Measurements from ENCODE around the gene TXNRD1.
"Not testable (repeated sequence)": the region's sequence is repeated elsewhere in the genome, so short reads cannot be mapped to it uniquely, and the experiment has no call there.

The TXNRD1 gene

DNA sequence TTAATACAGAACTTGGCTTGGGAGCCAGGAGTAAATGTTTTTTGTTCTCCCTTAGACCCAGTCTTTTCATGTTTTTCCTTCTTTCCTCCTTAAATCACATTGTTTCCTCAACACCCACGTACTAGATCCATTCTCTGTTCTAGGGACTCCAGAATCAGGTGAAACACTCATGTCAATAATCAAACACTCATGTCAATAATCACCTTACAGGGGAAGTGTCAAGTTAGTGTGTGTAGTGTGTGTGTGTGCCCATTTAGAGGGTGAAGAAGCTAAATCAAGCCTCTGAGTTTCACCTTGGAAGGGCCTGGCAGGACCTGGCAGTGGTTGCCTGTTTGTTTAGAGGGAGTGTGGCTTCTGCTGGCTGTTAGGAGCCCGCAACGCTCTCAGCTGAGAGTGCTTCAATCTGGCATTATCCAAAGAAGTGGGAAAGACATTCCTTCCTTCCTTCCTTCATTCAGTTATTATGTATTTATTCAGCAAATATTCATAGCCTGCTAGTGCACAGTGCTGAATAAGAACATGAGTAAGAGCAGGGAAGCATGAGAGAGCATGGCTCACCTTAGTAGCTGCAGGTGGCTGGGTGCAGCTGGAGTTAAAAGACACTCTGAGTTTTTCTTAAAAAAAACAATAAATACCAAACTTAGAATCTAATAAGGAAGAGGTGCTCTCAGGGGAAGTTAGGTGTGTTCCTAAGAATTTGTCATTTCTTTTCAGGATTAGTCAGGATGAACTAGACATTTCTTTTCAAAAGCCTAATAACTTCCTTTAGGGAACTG is 70.3 kb downstream of the TXNRD1 start:
- no peak for DNase-seq

DNA sequence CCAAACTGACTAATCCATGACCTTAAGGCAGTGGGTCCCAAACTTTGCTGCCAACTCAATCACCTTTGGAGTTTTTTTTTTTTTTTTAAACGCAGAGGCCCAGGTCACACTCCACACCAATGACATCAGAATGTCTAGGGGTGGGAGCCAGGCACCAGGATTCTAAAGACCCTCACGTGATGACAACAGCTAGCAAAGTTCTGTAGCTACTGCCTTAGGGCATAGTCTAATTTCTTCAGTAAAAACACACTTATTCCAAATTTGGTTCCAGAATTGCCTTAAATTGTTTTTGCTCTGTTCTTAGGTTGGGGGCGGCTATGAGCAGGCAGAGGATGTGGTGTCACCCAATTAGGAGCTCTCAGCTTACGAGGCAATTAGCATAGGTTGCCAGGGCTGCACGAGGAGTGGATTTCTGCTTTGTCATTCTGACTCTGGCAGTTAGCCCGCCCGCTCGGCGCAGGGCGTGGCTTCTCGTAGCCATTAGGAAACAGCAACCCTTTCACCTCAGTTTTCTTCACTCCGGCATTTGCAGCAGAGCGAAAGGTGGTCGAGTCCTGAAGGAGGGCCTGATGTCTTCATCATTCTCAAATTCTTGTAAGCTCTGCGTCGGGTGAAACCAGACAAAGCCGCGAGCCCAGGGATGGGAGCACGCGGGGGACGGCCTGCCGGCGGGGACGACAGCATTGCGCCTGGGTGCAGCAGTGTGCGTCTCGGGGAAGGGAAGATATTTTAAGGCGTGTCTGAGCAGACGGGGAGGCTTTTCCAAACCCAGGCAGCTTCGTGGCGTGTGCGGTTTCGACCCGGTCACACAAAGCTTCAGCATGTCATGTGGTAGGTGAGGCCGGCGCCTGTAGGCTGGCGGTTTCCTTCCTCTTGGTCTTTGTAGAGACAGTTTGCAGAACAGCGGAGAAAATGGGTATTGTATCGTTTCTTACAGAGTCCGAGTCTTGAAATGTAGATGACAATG is 71.2 kb downstream of the TXNRD1 start:
- DNase-seq: peak; percentile 89

DNA sequence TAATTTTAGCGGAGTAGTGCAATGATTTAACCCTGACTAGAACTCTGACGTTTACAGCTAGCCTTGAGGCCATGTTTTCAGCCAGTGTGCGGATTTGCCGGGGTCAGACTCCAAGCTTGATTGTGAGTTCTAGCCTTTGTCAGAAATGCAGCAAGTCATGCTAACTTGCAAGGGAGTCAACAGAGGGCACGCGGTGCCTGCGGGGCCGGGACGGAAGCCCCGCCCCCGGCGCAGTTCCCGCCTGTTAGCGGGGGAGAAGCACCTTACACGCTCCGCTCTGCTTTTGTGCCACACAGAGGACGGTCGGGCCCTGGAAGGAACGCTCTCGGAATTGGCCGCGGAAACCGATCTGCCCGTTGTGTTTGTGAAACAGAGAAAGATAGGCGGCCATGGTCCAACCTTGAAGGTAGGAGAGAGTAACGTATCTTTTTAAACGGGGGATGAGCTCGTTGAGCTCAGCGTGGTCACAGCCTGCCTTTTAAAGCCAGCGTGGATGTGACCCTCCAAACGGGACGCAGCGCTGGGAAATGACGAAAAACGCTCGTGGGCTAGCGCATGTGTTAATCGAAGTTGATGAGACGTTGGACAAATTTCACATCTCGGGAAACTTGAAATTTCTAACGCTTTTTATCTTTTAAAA is 73.2 kb downstream of the TXNRD1 start:
- peak; percentile 87 for DNase-seq

DNA sequence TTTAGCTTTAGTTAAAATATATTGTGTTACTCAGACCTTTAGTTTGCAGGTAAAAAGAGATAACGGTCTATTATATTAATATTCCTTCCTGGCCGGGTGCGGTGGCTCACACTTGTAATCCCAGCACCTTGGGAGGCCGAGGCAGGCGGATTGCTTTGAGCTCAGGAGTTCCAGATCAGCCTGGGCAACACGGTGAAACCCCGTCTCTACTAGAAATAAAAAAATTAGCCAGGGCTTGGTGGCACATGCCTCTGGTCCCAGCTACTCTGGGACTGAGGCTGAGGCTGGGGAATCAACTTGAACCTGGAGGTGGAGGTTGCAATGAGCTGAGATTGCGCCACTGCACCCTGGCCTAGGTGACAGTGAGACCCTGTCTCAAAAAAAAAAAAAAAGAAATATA is 74.7 kb downstream of the TXNRD1 start:
- no peak for DNase-seq

DNA sequence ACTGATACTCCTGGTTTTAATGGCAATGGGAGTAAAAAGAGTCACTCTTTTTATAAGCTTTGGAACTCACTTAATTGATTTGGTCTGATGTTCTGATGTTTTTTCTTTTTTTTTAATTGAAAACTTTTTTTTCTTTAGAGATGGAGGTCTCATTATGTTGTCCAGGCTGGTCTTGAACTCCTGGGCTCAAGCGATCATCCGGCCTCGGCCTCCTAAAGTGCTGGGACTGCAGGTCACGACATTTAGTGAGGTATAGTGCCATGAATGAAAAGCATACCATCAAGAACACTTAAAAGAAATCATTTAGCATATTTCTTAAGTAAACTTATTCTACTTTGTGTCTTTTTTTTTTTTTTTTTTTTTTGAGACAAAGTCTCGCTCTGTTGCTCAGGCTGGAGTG is 75.3 kb downstream of the TXNRD1 start:
- no peak for DNase-seq

DNA sequence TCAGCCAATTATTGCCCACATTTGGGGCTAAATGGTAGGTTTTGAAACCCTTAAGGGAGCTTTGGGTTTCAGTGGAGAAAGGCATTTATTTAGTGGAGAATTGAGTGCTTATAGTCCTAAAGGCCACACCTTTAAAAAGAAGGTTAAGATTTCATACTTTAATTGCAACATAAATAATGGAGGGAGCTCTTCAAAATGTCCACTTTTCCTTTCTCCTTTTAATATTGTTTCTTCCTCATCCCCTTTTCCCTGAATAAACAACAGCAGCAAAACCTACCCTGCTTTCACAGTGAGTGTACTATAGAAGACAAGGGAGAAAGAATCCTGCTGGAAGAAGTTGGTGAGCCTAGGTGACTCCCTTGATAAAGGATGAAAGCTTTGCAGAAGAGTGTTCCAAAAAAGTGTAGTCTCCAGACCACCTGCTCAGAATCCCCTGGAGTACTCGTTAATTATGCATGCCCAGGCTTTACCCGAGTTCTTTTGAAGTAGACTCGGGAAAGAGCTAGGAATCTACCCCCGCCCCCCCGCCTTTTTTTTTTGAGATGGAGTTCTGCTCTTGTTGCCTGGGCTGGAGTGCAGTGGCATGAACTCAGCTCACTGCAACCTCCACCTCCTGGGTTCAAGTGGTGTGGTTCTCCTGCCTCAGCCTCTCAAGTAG is 76.4 kb downstream of the TXNRD1 start:
- no peak for DNase-seq

DNA sequence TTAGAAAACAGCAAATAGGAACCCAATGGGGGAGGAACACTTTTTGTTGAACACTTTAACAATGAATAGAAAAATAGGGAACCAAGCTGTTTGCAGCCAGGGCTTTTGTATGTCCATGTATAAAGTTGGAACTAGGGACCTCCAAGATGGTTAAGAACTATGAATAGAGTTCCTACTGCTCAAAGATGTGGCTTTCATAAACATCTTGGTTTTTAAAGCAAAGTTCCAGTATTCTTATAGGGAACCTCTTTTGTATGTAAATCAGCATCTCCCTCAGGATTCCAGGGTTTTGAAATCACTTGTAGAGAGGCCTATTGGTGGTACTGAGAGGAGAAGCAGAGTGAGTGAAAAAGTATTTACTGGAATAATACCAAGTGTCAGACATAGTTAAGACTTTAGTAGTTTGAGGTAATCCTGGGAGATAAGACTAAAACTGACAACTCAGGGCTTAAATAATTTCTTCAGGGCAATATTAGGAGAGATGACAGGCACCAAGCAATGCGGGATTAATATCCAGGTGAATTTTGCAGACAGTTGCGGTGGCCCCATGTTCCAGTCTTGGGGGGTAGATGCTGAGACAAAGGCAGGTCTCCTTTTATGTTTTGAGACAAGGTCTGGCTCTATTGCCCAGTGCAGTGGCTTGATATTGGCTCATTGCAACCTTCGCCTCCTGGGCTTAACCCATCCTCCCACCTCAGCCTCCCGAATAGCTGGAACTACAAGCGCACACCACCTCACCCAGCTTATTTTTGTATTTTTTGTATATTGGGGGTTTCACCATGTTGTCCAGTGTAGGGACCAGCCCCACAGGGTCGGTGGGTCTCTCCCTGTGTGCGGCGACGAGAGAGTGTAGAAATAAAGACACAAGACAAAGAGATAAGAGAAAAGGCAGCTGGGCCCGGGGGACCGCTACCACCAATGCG is 77.6 kb downstream of the TXNRD1 start:
- no peak for DNase-seq

DNA sequence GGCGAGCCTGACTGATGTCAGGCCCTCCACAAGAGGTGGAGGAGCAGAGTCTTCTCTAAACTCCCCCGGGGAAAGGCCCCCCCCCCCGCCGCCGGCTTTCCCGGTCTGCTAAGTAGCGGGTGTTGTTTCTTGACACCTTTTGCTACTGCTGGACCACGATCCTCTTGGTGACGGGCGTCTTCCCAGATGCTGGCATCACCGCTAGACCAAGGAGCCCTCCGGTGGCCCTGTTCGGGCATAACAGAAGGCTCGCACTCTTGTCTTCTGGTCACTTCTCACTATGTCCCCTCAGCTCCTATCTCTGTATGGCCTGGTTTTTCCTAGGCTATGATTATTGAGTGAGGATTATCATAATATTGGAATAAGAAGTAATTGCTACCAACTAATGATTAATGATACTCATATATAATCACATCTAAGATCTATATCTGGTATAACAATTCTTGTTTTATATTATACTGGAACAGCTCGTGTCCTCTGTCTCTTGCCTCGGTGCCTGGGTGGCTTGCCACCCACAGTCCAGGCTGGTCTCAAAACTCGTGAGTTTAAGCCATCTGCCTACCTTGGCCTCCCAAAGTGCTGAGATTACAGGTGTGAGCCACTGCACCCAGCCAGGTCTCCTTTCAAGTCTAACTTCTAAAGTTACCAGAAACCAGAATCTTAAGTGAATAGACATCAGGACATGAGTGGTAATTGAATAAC is 78.7 kb downstream of the TXNRD1 start:
- DNase-seq: not testable (repeated sequence)

DNA sequence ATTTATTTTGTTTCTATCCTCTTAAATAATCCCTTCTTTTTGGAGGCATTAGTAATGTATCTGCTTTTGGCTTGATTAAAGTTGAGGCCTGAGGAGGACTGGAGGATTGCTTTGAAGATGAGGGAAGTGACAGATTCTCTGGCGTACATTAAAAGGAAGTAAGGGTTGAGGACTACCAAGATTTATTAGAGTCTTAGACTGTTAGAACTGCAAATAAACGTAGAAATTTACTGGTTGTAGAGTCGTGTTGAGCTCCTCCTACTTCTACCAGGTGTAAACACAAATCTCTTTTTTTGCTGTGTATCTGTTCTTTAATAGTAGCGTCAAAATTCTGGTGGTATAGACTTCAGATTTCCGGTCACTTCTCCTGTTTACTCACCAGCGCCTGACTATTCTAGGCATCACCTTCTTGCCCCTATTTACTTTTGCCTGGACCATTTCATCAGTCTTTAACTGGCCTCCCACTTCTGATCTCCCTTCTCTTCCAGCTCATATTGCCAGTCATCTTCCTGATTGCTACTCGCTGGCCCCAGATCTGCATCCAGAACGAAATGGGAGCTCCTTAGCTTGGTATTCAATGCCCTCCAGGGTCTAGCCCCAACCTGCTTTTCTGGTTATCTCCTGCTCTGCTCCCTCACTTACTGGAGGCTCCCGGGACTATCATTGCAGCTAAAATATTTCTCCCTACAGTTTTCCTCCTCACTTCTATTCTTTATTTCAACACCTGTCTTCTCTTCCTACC is 79.5 kb downstream of the TXNRD1 start:
- no peak for DNase-seq

DNA sequence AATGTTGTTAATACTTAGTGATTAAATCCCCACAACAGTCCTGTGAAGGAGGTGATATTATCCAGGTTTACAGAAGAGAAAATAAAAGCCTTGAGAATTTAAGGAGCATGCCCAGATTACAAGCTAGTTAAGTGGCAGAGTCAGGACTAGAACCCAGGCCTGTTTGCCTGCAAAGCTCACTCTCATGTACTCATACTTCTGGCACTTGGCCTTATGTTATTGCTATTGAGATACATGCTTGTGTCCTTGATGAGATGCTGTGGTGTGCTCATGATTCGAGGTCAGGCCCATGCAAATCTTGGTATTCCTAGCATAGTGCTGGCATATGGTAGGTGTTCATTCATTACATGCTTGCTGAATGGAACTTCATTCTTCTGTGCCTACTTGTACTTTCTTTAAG is 80.4 kb downstream of the TXNRD1 start:
- DNase-seq: no peak

DNA sequence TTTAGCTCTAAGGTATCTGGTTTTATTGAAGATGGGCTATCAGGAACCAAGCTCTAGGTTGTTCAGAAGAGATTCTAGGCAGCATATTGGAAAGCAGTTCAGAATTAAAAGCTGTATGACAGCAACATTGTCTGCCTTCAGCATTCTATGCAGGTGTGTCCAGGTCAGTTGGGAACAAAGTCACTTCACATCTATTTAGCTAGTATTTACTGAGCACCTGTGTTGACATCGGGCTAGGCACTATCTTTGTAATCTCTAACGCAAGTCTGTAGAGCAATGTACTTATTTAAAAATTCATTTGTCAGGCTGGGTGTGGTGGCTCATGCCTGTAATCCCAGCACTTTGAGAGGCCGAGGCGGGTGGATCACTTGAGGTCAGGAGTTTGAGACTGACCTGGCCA is 81.1 kb downstream of the TXNRD1 start:
- DNase-seq: no peak

DNA sequence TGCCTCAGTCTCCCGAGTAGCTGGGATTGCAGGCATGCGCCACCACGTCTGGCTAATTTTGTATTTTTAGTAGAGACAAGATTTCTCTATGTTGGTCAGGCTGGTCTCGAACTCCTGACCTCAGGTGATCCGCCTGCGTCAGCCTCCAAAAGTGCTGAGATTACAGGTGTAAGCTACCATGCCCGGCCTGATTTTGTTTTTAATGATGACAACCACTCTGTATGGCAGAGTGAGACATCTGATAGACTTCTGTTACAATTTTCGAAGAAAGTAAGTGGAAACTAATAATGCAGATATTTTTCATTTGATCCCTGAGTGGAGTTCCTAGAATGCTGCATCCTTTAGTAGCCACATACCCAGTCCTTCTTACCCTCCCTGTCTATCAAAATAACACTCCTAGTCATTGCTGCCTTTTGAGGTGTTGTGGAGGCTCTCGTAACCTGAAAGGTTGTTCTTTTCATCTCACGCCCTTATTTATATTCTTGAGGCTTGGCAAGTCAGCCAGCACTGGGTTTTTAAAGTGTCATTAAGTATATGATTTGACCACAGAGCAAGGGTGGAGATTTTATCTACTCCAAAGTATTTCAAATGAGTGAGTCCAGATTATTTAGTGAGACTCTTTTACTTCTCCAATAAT is 82.0 kb downstream of the TXNRD1 start:
- no peak for DNase-seq

DNA sequence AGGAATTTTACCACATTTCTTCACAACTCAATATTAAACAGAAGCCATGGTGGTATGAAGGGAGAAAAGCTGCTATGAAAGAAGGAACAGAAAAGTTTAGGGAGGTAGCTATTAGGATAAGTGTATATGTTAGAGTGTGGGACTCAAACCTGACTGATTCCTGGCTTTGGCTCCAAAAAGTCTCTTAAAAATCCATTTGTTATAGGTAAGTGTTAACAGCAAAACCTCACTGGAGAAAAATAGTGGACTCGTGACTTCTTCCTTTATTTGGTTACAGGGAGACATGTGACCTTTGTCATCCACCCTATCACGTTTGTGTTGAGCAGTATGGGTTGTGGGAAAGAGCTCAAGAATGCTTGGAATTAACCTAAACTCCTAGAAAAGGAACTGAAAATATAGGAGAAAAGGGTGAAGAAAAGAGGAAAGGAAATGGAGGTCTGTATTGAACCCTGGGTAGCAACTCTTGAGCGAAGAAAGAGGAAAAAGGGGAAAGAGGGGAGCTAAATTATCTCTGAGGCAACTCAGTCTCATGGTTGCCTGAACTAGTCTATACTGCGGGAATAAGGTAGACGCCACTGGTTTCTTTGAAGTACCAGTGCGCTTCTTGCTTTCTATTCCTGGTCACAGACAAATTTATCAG is 84.4 kb downstream of the TXNRD1 start:
- no peak for DNase-seq

DNA sequence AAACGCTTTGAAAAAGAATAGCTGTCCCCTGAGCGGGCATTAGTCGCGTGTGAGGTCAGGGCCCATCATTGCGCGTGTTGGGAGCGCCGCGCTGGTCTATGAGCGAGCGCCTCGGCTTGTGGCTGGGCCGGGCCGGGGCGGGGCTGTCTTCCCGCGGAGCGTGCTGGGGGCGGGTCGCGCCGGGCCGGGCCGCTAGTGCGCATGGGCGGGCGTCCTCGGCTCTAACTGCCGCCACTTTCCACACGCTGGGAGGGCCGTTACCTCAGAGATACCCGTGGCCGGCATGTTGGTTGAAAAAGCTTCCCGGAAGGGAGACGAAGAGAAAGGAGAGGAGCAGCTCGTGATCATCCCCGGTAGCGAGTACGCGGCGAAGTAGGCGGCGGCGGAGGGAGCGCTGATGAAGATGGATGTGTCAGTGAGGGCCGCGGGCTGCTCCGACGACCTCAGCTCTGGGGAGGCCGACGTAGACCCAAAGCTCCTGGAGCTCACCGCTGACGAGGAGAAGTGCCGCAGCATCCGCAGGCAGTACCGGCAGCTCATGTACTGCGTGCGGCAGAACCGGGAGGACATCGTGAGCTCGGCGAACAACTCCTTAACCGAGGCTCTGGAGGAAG is 88.1 kb downstream of the TXNRD1 start, which contains the start of gene EID3:
Gene EID3, plus strand, starts transcription at position 202 of the 614 bp plus-strand sequence. Its CDS starts 196 bp downstream, at position 398.
- peak; percentile 94 for DNase-seq

DNA sequence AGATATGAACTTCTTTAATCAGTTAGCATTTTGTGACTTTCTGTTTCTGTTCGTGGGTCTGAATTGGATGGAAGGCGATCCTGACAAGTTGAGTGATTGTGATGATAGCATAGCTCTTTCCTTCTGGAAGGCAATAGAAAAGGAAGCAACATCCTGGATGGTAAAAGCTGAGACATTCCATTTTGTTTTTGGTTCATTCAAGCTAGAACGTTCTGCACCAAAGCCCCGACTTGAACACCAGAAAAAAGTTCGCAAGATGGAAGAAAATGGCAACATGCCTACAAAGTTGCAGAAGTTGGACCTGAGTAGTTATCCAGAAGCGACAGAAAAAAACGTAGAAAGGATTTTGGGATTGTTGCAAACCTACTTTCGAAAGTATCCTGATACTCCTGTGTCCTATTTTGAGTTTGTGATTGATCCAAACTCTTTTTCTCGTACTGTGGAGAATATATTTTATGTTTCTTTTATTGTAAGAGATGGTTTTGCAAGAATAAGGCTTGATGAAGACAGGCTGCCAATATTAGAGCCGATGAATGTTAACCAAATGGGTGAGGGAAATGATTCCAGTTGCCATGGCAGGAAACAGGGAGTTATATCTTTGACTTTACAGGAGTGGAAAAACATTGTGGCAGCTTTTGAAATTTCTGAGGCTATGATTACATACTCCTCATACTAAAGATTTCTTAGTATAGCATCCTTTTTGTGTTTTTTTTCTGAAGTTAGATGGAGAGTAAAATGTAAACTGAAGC is 88.9 kb downstream of the TXNRD1 start:
- DNase-seq: no peak

DNA sequence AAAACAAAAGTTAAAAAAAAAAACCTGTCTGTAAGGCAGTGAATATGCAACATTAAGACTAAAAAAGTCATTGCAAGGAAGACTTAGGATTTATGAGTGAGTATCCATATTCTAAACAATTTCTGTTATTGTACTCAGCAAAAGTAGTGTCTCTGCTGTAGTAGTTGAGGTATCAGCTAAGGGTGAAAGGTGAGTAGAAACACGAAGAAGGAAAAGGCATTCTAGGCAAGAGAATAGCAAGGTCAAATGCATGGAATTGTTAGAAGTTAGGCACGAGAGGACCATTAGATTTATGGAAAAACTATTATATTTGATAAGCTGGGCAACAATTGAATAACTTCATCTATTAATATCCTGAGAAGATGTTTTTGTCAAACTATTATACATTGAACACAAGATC is 89.8 kb downstream of the TXNRD1 start:
- DNase-seq: no peak

DNA sequence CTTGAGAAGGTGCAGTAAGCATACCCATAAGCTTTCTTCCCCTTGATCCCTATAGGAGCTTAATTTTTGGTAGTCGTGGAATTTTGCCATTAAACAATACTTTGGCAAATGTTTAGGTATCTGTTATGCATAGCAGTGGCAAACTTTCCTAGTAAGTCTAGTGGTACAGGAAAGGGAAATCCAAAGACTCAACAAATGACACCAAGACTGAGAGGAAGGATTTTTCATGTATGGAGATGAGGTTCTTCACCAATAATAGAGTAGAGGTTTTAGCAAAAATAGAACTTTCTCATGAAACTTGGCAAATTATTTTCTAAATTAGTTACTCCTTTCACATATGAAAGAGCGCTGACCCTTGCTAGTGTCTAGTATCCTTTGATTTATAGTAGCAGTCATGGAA is 90.8 kb downstream of the TXNRD1 start:
- no peak for DNase-seq

All from CD4-positive, alpha-beta T cell treated with Interleukin-12 subunit alpha and Interleukin-12 subunit beta, for 1 hour (primary cell).